IPS DF 6.9 (cell line): ENCODE measurements around the gene CC2D2A.

ENCODE experiments used
- DNase-seq: peaks from one replicate; pipeline ENCODE4 v3.0.0-alpha.2; 2013; ENCODE audit warnings: low read depth, low spot score
- H3K27ac ChIP-seq: one replicate; pipeline ENCODE4 v1.5.1; 2013; ENCODE audit warnings: low read length, control low read depth
- H3K27me3 ChIP-seq: 2 replicates; pipeline ENCODE4 v1.6.1; 2013; ENCODE audit warnings: mild to moderate bottlenecking, low read length; ENCODE audit not compliant: control insufficient read depth, insufficient read depth
- H3K36me3 ChIP-seq: 2 replicates; pipeline ENCODE4 v1.6.1; 2013; ENCODE audit warnings: low read length; ENCODE audit not compliant: control insufficient read depth, insufficient read depth
- H3K4me1 ChIP-seq: 2 replicates; pipeline ENCODE4 v1.6.1; 2013; ENCODE audit warnings: low read length; ENCODE audit not compliant: control insufficient read depth, insufficient read depth
- H3K4me3 ChIP-seq: 2 replicates; pipeline ENCODE4 v1.5.1; 2013; ENCODE audit warnings: mild to moderate bottlenecking, low read length
- H3K9me3 ChIP-seq: 2 replicates; pipeline ENCODE4 v1.6.1; 2013; ENCODE audit warnings: low read length, inconsistent platforms; ENCODE audit not compliant: control insufficient read depth, insufficient read depth
- WGBS: extraction: QIAGEN DNeasy Blood & Tissue Kit; methylation state at CpG from one replicate; pipeline ENCODE4 v1.1.7; 2013; ENCODE audit warnings: mixed read lengths, missing lambda C conversion rate; ENCODE audit not compliant: insufficient read length, insufficient coverage; 5-methylcytosine and 5-hydroxymethylcytosine counted together

The CC2D2A gene

DNA sequence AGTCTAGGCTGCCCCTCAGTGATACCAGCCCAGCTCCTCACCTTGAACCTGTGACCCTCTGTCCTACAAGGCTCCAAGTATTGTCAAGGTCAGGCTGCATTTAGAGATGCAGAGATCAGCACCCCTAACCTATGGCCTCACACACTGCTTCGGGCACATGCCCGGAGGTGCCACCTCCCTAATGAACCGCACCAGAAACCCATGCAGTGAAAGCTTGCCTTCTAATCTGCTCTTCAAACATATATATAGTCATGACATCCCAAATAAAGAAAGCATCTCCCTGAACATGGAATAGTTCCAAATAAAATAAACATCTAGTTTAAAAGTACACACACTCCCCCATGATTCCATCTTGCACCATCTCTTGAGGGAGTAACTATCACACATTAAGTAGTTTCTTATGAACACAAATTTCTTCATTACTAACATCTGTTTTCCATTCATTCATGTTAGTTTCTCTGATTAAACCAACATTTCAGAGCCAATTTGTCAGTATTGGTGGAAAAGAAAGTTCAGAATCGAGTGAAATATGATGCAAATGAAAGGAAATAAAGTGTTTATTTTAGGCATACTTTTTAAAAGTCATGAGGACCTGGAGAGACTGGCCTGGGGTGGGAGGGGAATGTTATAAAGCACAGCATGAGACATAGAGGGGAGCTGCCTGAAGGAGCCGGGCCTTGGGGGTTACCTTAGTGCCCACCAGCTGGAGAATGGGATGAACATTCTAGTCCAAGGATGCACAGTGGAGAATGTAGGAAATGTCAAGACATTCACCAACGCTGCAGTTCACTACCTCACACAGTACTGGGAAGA, 19.2 kb downstream of the CC2D2A start:
- DNase-seq: no peak
- H3K4me3 ChIP-seq: no peak overlapping the region
- no peaks in the 10 kb centered on the region for H3K27me3 ChIP-seq
- no CpG with 5 or more reads among the region's 6 CpGs for WGBS
- H3K9me3 ChIP-seq: no peaks in the 10 kb centered on the region
- H3K36me3 ChIP-seq: no peaks in the 10 kb centered on the region
- no peak overlapping the region for H3K27ac ChIP-seq
- H3K4me1 ChIP-seq: no peaks in the 10 kb centered on the region

- Histone ChIP-seq H3K4me1 (no peaks in the 10 kb centered on the region), H3K9me3 (no peaks in the 10 kb centered on the region), H3K4me3 (no peak overlapping the region), H3K27me3 (no peaks in the 10 kb centered on the region), H3K27ac (no peak overlapping the region), H3K36me3 (no peaks in the 10 kb centered on the region)
- DNase-seq: no peak
- WGBS: 100% methylated on average over 1 of the region's 2 CpGs
These were observed 19.9 kb downstream of the CC2D2A start for GRCh38 chr4:15489551-15489950.

- Histone ChIP-seq H3K36me3 (no peaks in the 10 kb centered on the region), H3K27ac (no peak overlapping the region), H3K4me1 (no peaks in the 10 kb centered on the region), H3K27me3 (no peaks in the 10 kb centered on the region), H3K4me3 (no peak overlapping the region), H3K9me3 (no peaks in the 10 kb centered on the region)
- DNase-seq: no peak
These were observed 23.7 kb downstream of the CC2D2A start for GRCh38 chr4:15493411-15493810.

DNA sequence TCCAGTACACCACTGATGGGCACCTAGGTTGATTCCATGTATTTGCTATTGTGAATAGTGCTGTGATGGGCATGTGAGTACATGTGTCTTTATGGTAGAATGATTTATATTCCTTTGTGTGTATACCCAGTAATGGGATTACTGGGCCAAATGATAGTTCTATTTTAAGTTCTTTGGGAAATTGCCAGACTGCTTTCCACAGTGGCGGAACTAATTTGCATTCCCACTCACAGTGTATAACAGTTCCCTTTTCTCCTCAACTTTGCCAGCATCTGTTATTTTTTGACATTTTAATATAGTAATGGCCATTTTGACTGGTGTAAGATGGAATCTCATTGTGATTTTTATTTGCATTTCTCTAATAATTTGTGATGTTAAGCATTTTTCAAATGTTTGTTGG, 25.9 kb downstream of the CC2D2A start:
- H3K9me3 ChIP-seq: no peaks in the 10 kb centered on the region
- H3K4me3 ChIP-seq: no peak overlapping the region
- no peaks in the 10 kb centered on the region for H3K4me1 ChIP-seq
- no CpG with 5 or more reads among the region's 1 CpG for WGBS
- no peak for DNase-seq
- no peaks in the 10 kb centered on the region for H3K27me3 ChIP-seq
- no peak overlapping the region for H3K27ac ChIP-seq
- no peaks in the 10 kb centered on the region for H3K36me3 ChIP-seq

DNA sequence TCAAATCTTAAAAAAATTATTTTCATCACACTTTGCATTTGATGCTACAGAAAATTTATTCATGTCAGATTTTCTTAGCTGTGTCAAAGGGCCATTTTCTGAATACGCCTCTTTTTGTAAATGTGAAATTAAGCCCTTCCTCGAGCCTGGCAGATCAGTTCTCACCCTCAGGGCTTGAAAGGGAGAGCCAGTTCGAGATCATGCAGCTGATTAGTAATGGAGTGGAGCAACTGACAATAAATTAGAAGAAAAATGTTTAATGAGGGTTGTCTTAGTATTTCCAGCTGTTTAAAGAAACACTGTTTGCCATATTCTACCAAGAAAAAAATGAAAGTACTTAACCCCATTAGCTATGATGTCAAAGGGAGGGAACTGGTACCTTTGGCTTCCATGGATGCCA, 28.7 kb downstream of the CC2D2A start:
- DNase-seq: no peak
- Histone ChIP-seq H3K4me1 (no peaks in the 10 kb centered on the region), H3K27me3 (no peaks in the 10 kb centered on the region), H3K27ac (no peak overlapping the region), H3K4me3 (no peak overlapping the region), H3K9me3 (no peaks in the 10 kb centered on the region), H3K36me3 (no peaks in the 10 kb centered on the region)
- no CpG with 5 or more reads among the region's 3 CpGs for WGBS

DNA sequence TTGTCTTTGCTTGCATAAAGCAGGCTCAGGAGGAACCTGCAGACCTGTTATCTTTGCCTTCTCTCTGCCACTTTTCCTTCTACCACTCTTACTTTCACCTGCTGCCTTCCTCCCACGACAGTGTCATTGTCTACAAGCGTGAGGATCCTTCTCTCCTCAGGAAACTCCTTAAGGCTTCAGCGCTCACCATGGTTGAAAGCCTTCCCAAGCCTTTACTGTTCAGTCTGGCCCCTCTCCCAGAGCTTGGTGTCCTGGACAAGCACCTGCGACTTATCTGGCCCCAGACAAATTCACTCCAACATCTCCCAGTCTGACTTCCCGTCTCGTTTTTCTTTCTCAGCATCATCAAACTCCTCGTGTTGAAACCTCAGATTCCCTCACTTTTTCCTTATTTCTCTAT, 31.0 kb downstream of the CC2D2A start:
- no CpG with 5 or more reads among the region's 7 CpGs for WGBS
- H3K4me1 ChIP-seq: no peaks in the 10 kb centered on the region
- no peak for DNase-seq
- H3K27ac ChIP-seq: no peak overlapping the region
- no peaks in the 10 kb centered on the region for H3K27me3 ChIP-seq
- no peaks in the 10 kb centered on the region for H3K36me3 ChIP-seq
- H3K4me3 ChIP-seq: no peak overlapping the region
- H3K9me3 ChIP-seq: no peaks in the 10 kb centered on the region

GRCh38 chr4:15501941-15502340, 32.3 kb downstream of the CC2D2A start:
- no peaks in the 10 kb centered on the region for H3K4me1 ChIP-seq
- no peaks in the 10 kb centered on the region for H3K27me3 ChIP-seq
- DNase-seq: no peak
- H3K36me3 ChIP-seq: no peaks in the 10 kb centered on the region
- no peak overlapping the region for H3K27ac ChIP-seq
- no CpG with 5 or more reads among the region's 2 CpGs for WGBS
- H3K9me3 ChIP-seq: no peaks in the 10 kb centered on the region
- H3K4me3 ChIP-seq: no peak overlapping the region

DNA sequence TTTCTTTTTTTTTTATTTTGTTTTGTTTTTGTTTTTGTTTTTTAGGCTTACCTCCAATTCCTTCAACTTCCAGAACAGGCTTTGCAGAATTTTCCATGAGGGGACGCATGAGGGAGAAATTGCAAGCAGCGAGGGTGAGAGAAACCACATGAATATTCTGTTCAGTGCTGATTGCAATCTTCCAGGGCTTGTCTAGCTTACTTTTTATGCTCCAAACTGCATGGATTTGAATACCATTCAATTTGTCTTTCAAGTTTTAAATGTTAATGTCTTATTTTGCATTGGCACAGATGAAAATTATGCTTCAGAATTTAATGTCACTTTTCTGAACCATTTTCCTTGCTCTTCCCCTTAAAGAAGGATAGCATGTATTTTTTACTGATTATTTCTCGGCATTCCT, 32.7 kb downstream of the CC2D2A start:
- WGBS: no CpG with 5 or more reads among the region's 3 CpGs

GRCh38 chr4:15504041-15504440, 34.4 kb downstream of the CC2D2A start:
- Histone ChIP-seq H3K4me3 (no peak overlapping the region), H3K27ac (no peak overlapping the region), H3K4me1 (no peaks in the 10 kb centered on the region), H3K27me3 (no peaks in the 10 kb centered on the region), H3K36me3 (no peaks in the 10 kb centered on the region), H3K9me3 (no peaks in the 10 kb centered on the region)
- no CpG with 5 or more reads among the region's 1 CpG for WGBS
- DNase-seq: no peak

More for the DNA sequence above, 32.7 kb downstream of the CC2D2A start:
- Histone ChIP-seq H3K27me3 (no peaks in the 10 kb centered on the region), H3K4me1 (no peaks in the 10 kb centered on the region), H3K9me3 (no peaks in the 10 kb centered on the region), H3K4me3 (no peak overlapping the region), H3K36me3 (no peaks in the 10 kb centered on the region), H3K27ac (no peak overlapping the region)
- no peak for DNase-seq

DNA sequence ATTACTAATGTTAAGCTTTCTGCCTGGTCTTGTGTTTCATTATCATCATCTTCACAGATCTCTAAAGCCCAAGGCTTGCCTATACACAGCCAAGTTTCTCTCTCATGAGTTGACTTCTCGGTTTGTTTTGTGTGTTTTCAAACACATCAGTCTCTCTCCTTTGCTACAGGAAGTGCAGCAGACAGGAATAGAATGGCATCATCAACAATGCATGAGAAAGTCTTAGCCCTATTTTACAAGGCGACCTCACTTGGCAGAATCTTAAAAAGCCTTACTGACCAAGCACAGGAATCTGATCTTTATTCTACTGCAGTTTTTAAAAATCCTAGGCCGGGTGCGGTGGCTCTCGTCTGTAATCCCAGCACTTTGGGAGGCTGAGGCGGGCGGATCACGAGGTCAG, 36.8 kb downstream of the CC2D2A start:
- Histone ChIP-seq H3K27ac (no peak overlapping the region), H3K27me3 (no peaks in the 10 kb centered on the region), H3K4me1 (no peaks in the 10 kb centered on the region), H3K4me3 (no peak overlapping the region), H3K36me3 (no peaks in the 10 kb centered on the region), H3K9me3 (no peaks in the 10 kb centered on the region)
- no CpG with 5 or more reads among the region's 8 CpGs for WGBS
- no peak for DNase-seq

DNA sequence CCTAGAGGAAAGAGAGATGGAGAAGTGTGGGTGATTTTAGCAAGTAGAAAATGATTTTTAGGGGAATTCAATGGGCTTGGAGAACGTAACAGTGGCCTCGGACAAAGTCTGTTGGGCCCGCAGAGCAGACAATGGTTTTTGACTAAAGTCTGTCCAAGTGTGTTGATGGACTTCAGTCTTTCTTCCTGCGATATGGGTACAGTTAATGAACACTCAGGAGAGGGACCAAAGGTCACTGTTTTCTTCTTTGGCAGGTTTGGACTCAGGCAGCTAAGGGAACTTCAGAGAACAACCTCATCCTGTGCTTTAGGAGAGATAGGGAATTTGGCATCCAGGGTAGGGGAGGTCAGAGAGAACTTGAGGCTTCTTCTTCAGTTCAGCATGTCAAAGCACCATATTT, 38.0 kb downstream of the CC2D2A start:
- no peaks in the 10 kb centered on the region for H3K36me3 ChIP-seq
- DNase-seq: no peak
- H3K27ac ChIP-seq: no peak overlapping the region
- H3K4me1 ChIP-seq: no peaks in the 10 kb centered on the region
- no peaks in the 10 kb centered on the region for H3K9me3 ChIP-seq
- no peaks in the 10 kb centered on the region for H3K27me3 ChIP-seq
- no peak overlapping the region for H3K4me3 ChIP-seq
- no CpG with 5 or more reads among the region's 4 CpGs for WGBS
